Ishikawa (cell line): ENCODE results near the gene ADCY9.

Source experiments
- EGR1 ChIP-seq: IDR thresholded peaks from 2 replicates; pipeline ENCODE4 v1.6.1; 2012
- EP300 ChIP-seq: IDR thresholded peaks from 2 replicates; pipeline ENCODE4 v1.6.1; 2012; ENCODE audit warnings: borderline replicate concordance
- RAD21 ChIP-seq: IDR thresholded peaks from 2 replicates; pipeline ENCODE4 v1.6.1; 2012; ENCODE audit warnings: low read depth
- TAF1 ChIP-seq: IDR thresholded peaks from 2 replicates; pipeline ENCODE4 v1.6.1; 2012; ENCODE audit warnings: low read depth, mild to moderate bottlenecking
- TEAD4 ChIP-seq: IDR thresholded peaks from 2 replicates; pipeline ENCODE4 v1.6.1; 2012
- ZBTB7A ChIP-seq: IDR thresholded peaks from 2 replicates; pipeline ENCODE4 v1.6.1; 2012; ENCODE audit warnings: low read depth
- TF ChIP-seq, protein P1 (sequence below): IDR thresholded peaks from 2 replicates; pipeline ENCODE4 v1.6.1; 2012; ENCODE audit warnings: low read depth, mild to moderate bottlenecking

DNA sequence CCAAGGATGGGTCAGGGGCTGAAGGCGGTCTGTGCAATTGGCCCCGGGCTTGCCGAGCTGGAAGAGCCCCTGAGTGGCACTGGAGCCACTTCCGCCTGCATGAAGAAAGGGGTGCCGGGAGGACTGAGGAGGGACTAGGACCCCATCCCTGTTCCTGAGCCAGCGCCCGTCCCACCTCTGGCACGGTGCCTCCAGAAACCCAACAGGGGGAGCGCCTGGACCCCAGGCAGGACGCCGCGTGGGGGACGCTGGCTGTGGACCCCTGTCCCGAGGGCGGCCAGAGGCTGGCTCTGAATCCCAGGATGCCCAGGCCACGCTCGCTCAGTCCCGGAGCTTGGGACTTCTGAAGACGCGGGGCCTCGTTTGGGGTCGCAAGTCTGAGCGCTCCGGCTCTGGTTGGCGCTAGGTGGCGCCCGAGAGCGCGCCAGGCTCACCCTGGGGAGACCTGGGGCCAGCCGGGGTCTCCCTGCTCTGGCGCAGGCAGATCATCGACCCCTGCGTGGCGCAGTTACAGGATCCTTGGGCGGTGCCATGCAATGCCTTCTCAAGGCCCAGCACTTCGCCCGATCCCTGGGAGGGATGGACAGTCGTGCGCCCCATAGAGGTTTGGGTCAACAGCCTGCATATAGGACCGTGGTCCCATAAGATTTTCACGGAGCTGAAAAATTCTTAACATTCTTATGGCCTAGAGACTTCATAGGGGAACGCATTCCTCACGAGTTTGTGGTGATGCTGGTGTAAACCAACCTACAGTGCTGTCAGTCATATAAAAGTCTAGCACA lies 177.2 kb downstream of the ADCY9 start:
- TF ChIP-seq TAF1: no peak
- TF ChIP-seq RAD21: peak; percentile 75
- TF ChIP-seq, protein P1, sequence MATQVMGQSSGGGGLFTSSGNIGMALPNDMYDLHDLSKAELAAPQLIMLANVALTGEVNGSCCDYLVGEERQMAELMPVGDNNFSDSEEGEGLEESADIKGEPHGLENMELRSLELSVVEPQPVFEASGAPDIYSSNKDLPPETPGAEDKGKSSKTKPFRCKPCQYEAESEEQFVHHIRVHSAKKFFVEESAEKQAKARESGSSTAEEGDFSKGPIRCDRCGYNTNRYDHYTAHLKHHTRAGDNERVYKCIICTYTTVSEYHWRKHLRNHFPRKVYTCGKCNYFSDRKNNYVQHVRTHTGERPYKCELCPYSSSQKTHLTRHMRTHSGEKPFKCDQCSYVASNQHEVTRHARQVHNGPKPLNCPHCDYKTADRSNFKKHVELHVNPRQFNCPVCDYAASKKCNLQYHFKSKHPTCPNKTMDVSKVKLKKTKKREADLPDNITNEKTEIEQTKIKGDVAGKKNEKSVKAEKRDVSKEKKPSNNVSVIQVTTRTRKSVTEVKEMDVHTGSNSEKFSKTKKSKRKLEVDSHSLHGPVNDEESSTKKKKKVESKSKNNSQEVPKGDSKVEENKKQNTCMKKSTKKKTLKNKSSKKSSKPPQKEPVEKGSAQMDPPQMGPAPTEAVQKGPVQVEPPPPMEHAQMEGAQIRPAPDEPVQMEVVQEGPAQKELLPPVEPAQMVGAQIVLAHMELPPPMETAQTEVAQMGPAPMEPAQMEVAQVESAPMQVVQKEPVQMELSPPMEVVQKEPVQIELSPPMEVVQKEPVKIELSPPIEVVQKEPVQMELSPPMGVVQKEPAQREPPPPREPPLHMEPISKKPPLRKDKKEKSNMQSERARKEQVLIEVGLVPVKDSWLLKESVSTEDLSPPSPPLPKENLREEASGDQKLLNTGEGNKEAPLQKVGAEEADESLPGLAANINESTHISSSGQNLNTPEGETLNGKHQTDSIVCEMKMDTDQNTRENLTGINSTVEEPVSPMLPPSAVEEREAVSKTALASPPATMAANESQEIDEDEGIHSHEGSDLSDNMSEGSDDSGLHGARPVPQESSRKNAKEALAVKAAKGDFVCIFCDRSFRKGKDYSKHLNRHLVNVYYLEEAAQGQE: no peak
- TF ChIP-seq TEAD4: peak; percentile 72
- peak; percentile 99 for TF ChIP-seq ZBTB7A
- no peak for TF ChIP-seq EGR1
- no peak for TF ChIP-seq EP300
